Smooth muscle cell (in vitro differentiated cells): ENCODE measurements around the gene KIF13A. TPM values are rescaled to one million over a fixed set of nuclear protein-coding genes. Genes with fewer than 3 reads are reported as not detected.
"Not testable (repeated sequence)": the region's sequence is repeated elsewhere in the genome, so short reads cannot be mapped to it uniquely, and the experiment has no call there.

ENCODE experiments used
- DNase-seq: peaks from one replicate; lab custom pipeline; 2025; ENCODE audit not compliant: unreplicated experiment; lab: John Stamatoyannopoulos, UW
- H2AFZ ChIP-seq: fragments of 200-600 bp; sonication (generic); 2 replicates; pipeline ENCODE4 v1.6.0; 2016; ENCODE audit warnings: antibody characterized with exemption, low read depth, mild to moderate bottlenecking
- H3F3A ChIP-seq: fragments of 200-600 bp; sonication (generic); 2 replicates; pipeline ENCODE4 v1.6.0; 2017; ENCODE audit warnings: antibody characterized with exemption, low read depth
- H3K27ac ChIP-seq: fragments of 200-600 bp; sonication (generic); 2 replicates; pipeline ENCODE4 v1.5.1; 2016; ENCODE audit warnings: low read depth, mild to moderate bottlenecking
- H3K27me3 ChIP-seq: fragments of 200-600 bp; sonication (generic); 2 replicates; pipeline ENCODE4 v1.6.1; 2016; ENCODE audit warnings: low read depth, mild to moderate bottlenecking
- H3K36me3 ChIP-seq: fragments of 200-600 bp; sonication (generic); 2 replicates; pipeline ENCODE4 v1.5.1; 2016; ENCODE audit warnings: low read depth
- H3K4me1 ChIP-seq: fragments of 200-600 bp; sonication (generic); 2 replicates; pipeline ENCODE4 v1.5.1; 2016; ENCODE audit warnings: low read depth
- H3K4me2 ChIP-seq: fragments of 200-600 bp; sonication (generic); 2 replicates; pipeline ENCODE4 v1.6.0; 2016; ENCODE audit warnings: mild to moderate bottlenecking
- H3K4me3 ChIP-seq: fragments of 200-600 bp; sonication (generic); 2 replicates; pipeline ENCODE4 v1.5.1; 2016; ENCODE audit warnings: mild to moderate bottlenecking
- H3K79me2 ChIP-seq: fragments of 200-600 bp; sonication (generic); 2 replicates; pipeline ENCODE4 v1.6.0; 2016; ENCODE audit warnings: low read depth, mild to moderate bottlenecking
- H3K9ac ChIP-seq: fragments of 200-600 bp; sonication (generic); 2 replicates; pipeline ENCODE4 v1.6.0; 2016; ENCODE audit warnings: low read depth
- H3K9me3 ChIP-seq: fragments of 200-600 bp; sonication (generic); replicated peaks from 2 replicates; pipeline ENCODE4 v1.5.1; 2016; ENCODE audit warnings: low read depth
- H4K20me1 ChIP-seq: fragments of 200-600 bp; sonication (generic); 2 replicates; pipeline ENCODE4 v1.6.0; 2016; ENCODE audit warnings: low read depth
- WGBS: methylation state at CpG from one replicate; pipeline ENCODE4 v1.1.7; 2016; ENCODE audit warnings: low lambda C conversion rate; 5-methylcytosine and 5-hydroxymethylcytosine counted together
- polyA plus RNA-seq: library from polyadenylated mRNA; unstranded; fragments of >200 nt; fragmentation: Nextera tagmentation; extraction: Ambion mirVana; gene quantifications from 2 replicates; pipeline ENCODE4 v1.2.1, GENCODE V29; 2016
- total RNA-seq: library from RNA; depleted of rRNA; stranded (reverse); fragments of >200 nt; gene quantifications from 2 replicates; pipeline ENCODE4 v1.2.3, GENCODE V29; 2014
- TF ChIP-seq, protein P1 (sequence below): fragments of 200-600 bp; sonication (generic); IDR thresholded peaks from 2 replicates; pipeline ENCODE4 v1.5.1; 2017; ENCODE audit warnings: borderline replicate concordance, mild to moderate bottlenecking, antibody characterized with exemption; ENCODE audit not compliant: insufficient read depth, poor library complexity, severe bottlenecking

Gene KIF13A
- total and polyA plus RNA-seq, 2 experiments from 2014 or later, result 10.4 to 28.4 TPM

DNA sequence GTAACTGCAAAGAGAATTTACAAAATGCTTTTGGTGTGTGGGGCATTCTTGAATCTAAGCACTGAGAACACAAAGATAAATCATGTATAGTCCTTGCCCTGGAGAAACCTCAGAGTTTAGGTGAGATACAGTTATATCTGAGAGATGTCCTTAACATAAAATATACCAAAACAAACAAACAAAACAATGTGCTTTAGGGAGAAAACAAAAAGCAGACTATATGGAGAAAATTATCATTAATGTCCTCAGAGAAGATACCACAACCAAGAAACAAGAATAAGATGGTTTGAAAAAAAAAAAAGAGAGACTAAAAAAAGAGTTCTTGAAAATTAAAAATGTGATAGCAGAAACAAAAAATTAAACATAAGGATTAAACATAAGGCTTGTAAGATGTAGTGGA, 8.0 kb downstream of the KIF13A start:
- TF ChIP-seq, protein P1, sequence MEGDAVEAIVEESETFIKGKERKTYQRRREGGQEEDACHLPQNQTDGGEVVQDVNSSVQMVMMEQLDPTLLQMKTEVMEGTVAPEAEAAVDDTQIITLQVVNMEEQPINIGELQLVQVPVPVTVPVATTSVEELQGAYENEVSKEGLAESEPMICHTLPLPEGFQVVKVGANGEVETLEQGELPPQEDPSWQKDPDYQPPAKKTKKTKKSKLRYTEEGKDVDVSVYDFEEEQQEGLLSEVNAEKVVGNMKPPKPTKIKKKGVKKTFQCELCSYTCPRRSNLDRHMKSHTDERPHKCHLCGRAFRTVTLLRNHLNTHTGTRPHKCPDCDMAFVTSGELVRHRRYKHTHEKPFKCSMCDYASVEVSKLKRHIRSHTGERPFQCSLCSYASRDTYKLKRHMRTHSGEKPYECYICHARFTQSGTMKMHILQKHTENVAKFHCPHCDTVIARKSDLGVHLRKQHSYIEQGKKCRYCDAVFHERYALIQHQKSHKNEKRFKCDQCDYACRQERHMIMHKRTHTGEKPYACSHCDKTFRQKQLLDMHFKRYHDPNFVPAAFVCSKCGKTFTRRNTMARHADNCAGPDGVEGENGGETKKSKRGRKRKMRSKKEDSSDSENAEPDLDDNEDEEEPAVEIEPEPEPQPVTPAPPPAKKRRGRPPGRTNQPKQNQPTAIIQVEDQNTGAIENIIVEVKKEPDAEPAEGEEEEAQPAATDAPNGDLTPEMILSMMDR, result no peak
- H2AFZ ChIP-seq, result no peak overlapping the region
- H4K20me1 ChIP-seq, result peaks cover 45% of the 10 kb centered on the region
- peaks cover 71% of the 10 kb centered on the region for H3K79me2 ChIP-seq
- no peak for DNase-seq
- H3F3A ChIP-seq, result no peaks in the 10 kb centered on the region
- H3K9ac ChIP-seq, result no peak overlapping the region
- no peak overlapping the region for H3K4me3 ChIP-seq
- H3K4me1 ChIP-seq, result no peaks in the 10 kb centered on the region
- no peaks in the 10 kb centered on the region for H3K36me3 ChIP-seq
- H3K27me3 ChIP-seq, result no peaks in the 10 kb centered on the region
- H3K27ac ChIP-seq, result no peak overlapping the region
- H3K4me2 ChIP-seq, result no peak overlapping the region
- H3K9me3 ChIP-seq, result no peaks in the 10 kb centered on the region

DNA sequence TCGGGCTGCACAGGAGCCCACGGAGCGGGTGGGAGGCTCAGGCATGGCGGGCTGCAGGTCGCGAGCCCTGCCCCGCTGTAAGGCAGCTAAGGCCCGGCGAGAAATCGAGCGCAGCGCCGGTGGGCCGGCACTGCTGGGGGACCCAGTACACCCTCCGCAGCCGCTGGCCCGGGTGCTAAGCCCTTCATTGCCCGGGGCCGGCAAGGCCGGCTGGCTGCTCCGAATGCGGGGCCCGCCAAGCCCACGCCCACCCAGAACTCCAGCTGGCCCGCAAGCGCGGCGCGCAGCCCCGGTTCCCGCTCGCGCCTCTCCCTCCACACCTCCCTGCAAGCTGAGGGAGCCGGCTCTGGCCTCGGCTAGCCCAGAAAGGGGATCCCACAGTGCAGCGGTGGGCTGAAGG, 11.2 kb downstream of the KIF13A start:
- H3K36me3 ChIP-seq, H3K27ac ChIP-seq, H3K4me3 ChIP-seq, H3K4me2 ChIP-seq, H3K9me3 ChIP-seq, DNase-seq, H3K9ac ChIP-seq, H3K27me3 ChIP-seq, H2AFZ ChIP-seq: not testable (repeated sequence)
- Histone ChIP-seq H3F3A (peaks cover 18% of the 10 kb centered on the region), H4K20me1 (peaks cover 60% of the 10 kb centered on the region), H3K79me2 (peaks cover 65% of the 10 kb centered on the region), H3K4me1 (peaks cover 24% of the 10 kb centered on the region)
- 98% methylated on average over 36 of the region's 36 CpGs for WGBS

DNA sequence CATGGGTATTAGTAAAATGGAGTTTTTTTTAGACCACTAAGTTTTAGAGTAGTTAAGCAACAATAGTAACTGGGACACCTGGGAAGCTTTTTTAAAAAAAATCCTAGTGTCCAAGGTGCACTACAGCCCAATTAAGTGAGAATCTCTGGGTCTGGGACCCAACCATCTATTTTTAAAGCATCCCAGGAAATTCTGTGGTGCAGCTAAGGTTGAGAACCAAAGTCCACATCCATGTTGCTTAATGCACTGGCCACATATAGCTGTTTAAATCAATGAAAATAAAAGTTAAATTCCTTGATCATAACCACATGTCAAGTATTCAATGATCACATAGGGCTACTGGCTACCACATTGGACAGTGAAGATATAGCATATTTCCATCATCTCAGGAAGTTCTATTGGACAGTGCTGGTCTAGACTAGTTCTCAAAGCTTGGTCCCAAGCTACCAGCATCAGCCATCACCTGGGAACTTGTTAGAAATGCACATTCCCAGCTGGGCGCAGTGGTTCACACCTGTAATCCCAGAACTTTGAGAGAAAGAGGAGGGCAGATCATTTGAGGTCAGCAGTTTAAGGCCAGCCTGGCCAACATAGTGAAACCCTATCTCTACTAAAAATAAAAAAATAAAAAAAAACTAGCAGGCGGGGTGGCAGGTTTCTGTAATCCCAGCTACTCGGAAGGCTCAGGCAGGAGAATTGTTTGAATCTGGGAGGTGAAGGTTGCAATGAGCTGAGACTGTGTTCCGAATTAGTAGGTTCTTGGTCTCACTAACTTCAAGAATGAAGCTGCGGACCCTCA, 12.7 kb downstream of the KIF13A start:
- Histone ChIP-seq H3K4me3 (no peak overlapping the region), H3K36me3 (no peaks in the 10 kb centered on the region), H3K9me3 (no peaks in the 10 kb centered on the region), H3F3A (peaks cover 19% of the 10 kb centered on the region), H3K4me2 (no peak overlapping the region), H3K27ac (no peak overlapping the region), H3K9ac (no peak overlapping the region), H3K79me2 (peaks cover 64% of the 10 kb centered on the region), H3K4me1 (peaks cover 28% of the 10 kb centered on the region), H2AFZ (no peak overlapping the region), H4K20me1 (peaks cover 65% of the 10 kb centered on the region), H3K27me3 (no peaks in the 10 kb centered on the region)
- no peak for DNase-seq
- over 99% methylated on average over 5 of the region's 5 CpGs for WGBS
- TF ChIP-seq, protein P1, result no peak

DNA sequence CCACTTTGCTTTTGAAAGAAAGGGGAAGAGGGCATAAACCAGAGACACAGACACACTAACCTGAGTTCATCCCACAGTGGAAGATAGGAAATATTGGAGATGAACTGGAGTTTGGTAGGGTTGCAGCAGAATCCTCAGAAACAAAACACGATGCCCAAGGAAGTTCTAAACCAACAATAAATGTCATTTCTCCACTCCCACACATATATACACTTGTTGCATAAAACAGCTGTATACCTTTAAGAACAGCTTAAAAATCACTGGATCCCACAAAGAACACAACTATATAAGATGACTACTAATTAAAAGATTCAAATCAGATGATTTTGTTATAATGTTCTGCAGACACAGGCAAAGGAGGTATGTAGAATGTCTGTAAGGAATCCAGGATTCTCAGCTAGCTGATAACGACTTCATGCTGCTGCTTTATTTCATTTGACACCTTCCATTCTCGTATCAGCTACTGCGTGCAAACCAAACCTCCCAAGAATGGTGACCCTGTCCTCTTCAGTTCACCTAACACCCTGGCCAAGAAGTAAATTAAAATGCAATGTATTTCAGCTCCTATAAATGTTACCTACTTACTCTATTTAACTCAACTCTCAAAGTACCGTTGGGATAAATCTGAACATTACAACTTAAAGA, 14.3 kb downstream of the KIF13A start:
- Histone ChIP-seq H2AFZ (no peak overlapping the region), H3K27ac (peak overlapping the region; percentile 64), H3K4me1 (peaks cover 28% of the 10 kb centered on the region), H3K9me3 (no peaks in the 10 kb centered on the region), H3K36me3 (no peaks in the 10 kb centered on the region), H3K4me3 (no peak overlapping the region), H3K9ac (no peak overlapping the region), H3F3A (peaks cover 19% of the 10 kb centered on the region), H3K79me2 (peaks cover 65% of the 10 kb centered on the region), H4K20me1 (peaks cover 75% of the 10 kb centered on the region), H3K27me3 (no peaks in the 10 kb centered on the region), H3K4me2 (peak overlapping the region; percentile 80)
- DNase-seq, result no peak
- WGBS, result 22% methylated on average over 5 of the region's 5 CpGs
- TF ChIP-seq, protein P1, result no peak
